SK-N-SH treated with all-trans-retinoic acid at 6 μM for 48 hours (cell line): ENCODE results near the gene LUC7L3.

ENCODE experiments used
- CSDC2 ChIP-seq: fragments of 250-450 bp; sonication (Bioruptor Pico); IDR thresholded peaks from 2 replicates; pipeline ENCODE4 v1.5.0; 2020; ENCODE audit warnings: mild to moderate bottlenecking, moderate library complexity
- OSR1 ChIP-seq: fragments of 250-450 bp; sonication (Bioruptor Pico); IDR thresholded peaks from 2 replicates; pipeline ENCODE4 v1.8.0; 2022; ENCODE audit warnings: moderate library complexity, mild to moderate bottlenecking, inconsistent platforms
- POU6F1 ChIP-seq: fragments of 250-450 bp; sonication (Bioruptor Pico); IDR thresholded peaks from 2 replicates; pipeline ENCODE4 v1.8.0; 2021; ENCODE audit warnings: low read depth, mild to moderate bottlenecking, moderate library complexity, borderline replicate concordance
- RARB ChIP-seq: fragments of 250-450 bp; sonication (Bioruptor Pico); IDR thresholded peaks from 2 replicates; pipeline ENCODE4 v1.8.0; 2021; ENCODE audit warnings: mild to moderate bottlenecking, moderate library complexity
- SNAI2 ChIP-seq: fragments of 250-450 bp; sonication (Bioruptor Pico); IDR thresholded peaks from 2 replicates; pipeline ENCODE4 v1.5.0; 2020; ENCODE audit warnings: mild to moderate bottlenecking, moderate library complexity
- TCF4 ChIP-seq: fragments of 250-450 bp; sonication (Bioruptor Pico); IDR thresholded peaks from 2 replicates; pipeline ENCODE4 v1.8.0; 2021; ENCODE audit warnings: mild to moderate bottlenecking, moderate library complexity, borderline replicate concordance
- TOX ChIP-seq: fragments of 250-450 bp; sonication (Bioruptor Pico); IDR thresholded peaks from 2 replicates; pipeline ENCODE4 v1.8.0; 2021; ENCODE audit warnings: mild to moderate bottlenecking, moderate library complexity, borderline replicate concordance
- TSHZ2 ChIP-seq: fragments of 250-450 bp; sonication (Bioruptor Pico); IDR thresholded peaks from 2 replicates; pipeline ENCODE4 v1.5.0; 2020; ENCODE audit warnings: mild to moderate bottlenecking, moderate library complexity
- ZFP3 ChIP-seq: fragments of 250-450 bp; sonication (Bioruptor Pico); IDR thresholded peaks from 2 replicates; pipeline ENCODE4 v1.5.0; 2020; ENCODE audit warnings: mild to moderate bottlenecking, moderate library complexity
- ZFP30 ChIP-seq: fragments of 450-650 bp; formaldehyde crosslinking; IDR thresholded peaks from 2 replicates; pipeline ENCODE4 v1.5.0; 2022; ENCODE audit warnings: mild to moderate bottlenecking, moderate library complexity
- ZNF70 ChIP-seq: fragments of 450-650 bp; formaldehyde crosslinking; IDR thresholded peaks from 2 replicates; pipeline ENCODE4 v1.5.0; 2020; ENCODE audit warnings: mild to moderate bottlenecking, moderate library complexity
- ZNF8 ChIP-seq: fragments of 450-650 bp; formaldehyde crosslinking; IDR thresholded peaks from 2 replicates; pipeline ENCODE4 v1.5.0; 2020; ENCODE audit warnings: mild to moderate bottlenecking, moderate library complexity

DNA sequence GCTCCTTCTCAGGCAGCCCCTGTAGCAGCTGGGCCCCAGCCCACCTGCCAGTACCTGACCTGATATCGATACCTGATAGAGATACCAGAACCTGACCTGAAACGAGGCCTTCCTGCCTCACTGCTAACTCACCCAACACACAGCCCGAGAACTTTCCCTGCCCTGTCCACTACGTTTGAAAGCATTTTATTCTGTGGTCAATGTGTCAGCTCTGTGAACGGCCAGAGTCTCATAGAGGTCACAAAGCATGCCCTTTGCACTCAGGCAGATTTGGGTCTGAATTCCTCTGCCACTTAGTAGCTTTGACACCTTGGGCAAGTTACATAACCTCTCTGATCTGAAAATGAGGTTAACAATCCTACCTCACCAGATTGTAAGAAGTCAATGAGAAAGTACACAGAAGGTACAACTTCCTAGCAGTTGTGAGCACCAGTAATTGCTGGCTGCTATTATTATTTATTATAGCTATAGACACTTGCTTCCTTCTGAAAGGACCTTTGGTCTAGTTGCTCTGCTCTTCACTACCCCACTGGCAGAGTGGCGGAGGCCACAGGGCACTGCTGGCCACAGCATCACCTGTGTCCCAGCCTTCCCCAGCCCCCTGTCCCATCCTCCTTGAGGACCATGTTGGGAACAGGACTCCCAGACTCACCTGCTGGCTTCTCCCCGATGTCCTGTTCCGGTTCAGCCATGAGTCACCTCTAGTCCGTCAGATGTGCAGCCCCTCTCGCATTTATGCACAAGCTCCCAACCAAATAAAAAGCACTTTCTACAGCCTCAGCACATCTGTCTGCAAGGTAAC, 47.0 kb downstream of the LUC7L3 start:
- TF ChIP-seq TSHZ2 (CRISPR knock-in tag) (no peak), ZNF8 (CRISPR knock-in tag) (no peak), ZFP30 (CRISPR knock-in tag) (no peak), RARB (no peak), ZNF70 (CRISPR knock-in tag) (no peak), ZFP3 (CRISPR knock-in tag) (no peak), OSR1 (CRISPR knock-in tag) (no peak), SNAI2 (CRISPR knock-in tag) (no peak), CSDC2 (no peak), TOX (CRISPR knock-in tag) (no peak), TCF4 (no peak), POU6F1 (CRISPR knock-in tag) (no peak)
